Stimulated activated CD4-positive, alpha-beta T cell treated with anti-CD3 and anti-CD28 coated beads, Interleukin-12 subunit alpha, Interleukin-12 subunit beta, amount 100 ng/mL, for 4 hours (primary cell): ENCODE measurements around the gene PPP2R2B.

Experiments
- DNase-seq: peaks from one replicate; pipeline ENCODE4 v3.0.0-alpha.2; 2020

The PPP2R2B gene

GRCh38 chr5:146884066-146884626 is 5.6 kb upstream of the PPP2R2B start:
- DNase-seq, result no peak

GRCh38 chr5:146883511-146883910 is 5.0 kb upstream of the PPP2R2B start:
- DNase-seq, result no peak

- no peak for DNase-seq
Measured at GRCh38 chr5:146880966-146881365, 2.4 kb upstream of the PPP2R2B start.

- peak; percentile 3 for DNase-seq
Measured at GRCh38 chr5:146877783-146878475, 628 bp downstream of the PPP2R2B start.

GRCh38 chr5:146877178-146877681 is 1.3 kb downstream of the PPP2R2B start:
- no peak for DNase-seq

GRCh38 chr5:146873186-146873917 is 5.2 kb downstream of the PPP2R2B start:
- no peak for DNase-seq

GRCh38 chr5:146872188-146872587 is 6.4 kb downstream of the PPP2R2B start:
- DNase-seq, result no peak

- DNase-seq, result no peak
Measured at GRCh38 chr5:146867996-146868708, 10.4 kb downstream of the PPP2R2B start.

GRCh38 chr5:146866263-146866662 is 12.3 kb downstream of the PPP2R2B start:
- no peak for DNase-seq

GRCh38 chr5:146862641-146863040 is 15.9 kb downstream of the PPP2R2B start:
- DNase-seq, result no peak

- no peak for DNase-seq
Measured at GRCh38 chr5:146860213-146860893, 18.2 kb downstream of the PPP2R2B start.

GRCh38 chr5:146852089-146852488 is 26.5 kb downstream of the PPP2R2B start:
- no peak for DNase-seq

- DNase-seq, result no peak
Measured at GRCh38 chr5:146851133-146851532, 27.4 kb downstream of the PPP2R2B start.

- DNase-seq, result no peak
Measured at GRCh38 chr5:146849694-146850303, 28.8 kb downstream of the PPP2R2B start.

GRCh38 chr5:146848133-146848532 is 30.4 kb downstream of the PPP2R2B start:
- no peak for DNase-seq

- no peak for DNase-seq
Measured at GRCh38 chr5:146840016-146840415, 38.5 kb downstream of the PPP2R2B start.

GRCh38 chr5:146836226-146836842 is 42.2 kb downstream of the PPP2R2B start:
- no peak for DNase-seq

GRCh38 chr5:146832985-146833732 is 45.4 kb downstream of the PPP2R2B start:
- DNase-seq, result no peak

- DNase-seq, result no peak
Measured at GRCh38 chr5:146828385-146828784, 50.2 kb downstream of the PPP2R2B start.

- no peak for DNase-seq
Measured at GRCh38 chr5:146827901-146828300, 50.7 kb downstream of the PPP2R2B start.

GRCh38 chr5:146825033-146825432 is 53.5 kb downstream of the PPP2R2B start:
- DNase-seq, result no peak
